ENCODE measurements around the gene HDAC4. TPM values are rescaled to one million over a fixed set of nuclear protein-coding genes. Genes with fewer than 3 reads are reported as not detected.

Gene HDAC4
- total and polyA plus RNA-seq, 9 donors = 7.0 to 74.0 (median 46.3) TPM

GRCh38 chr2:239263669-239264491, 136.9 kb downstream of the HDAC4 start:
- DNase-seq = peak in 1 of 5 donors; percentile 31
- H3K36me3 ChIP-seq = no peaks in the 10 kb centered on the region
- TF ChIP-seq EP300 (IDR thresholded peaks at IDR 0.05) (no peak), POLR2A (IDR thresholded peaks at IDR 0.05) (no peak), CTCF (IDR thresholded peaks at IDR 0.05) (no peak)
- peaks cover 48% of the 10 kb centered on the region for H3K4me1 ChIP-seq (ENCODE audit: insufficient read depth)
- no peaks in the 10 kb centered on the region for H3K9me3 ChIP-seq
- H3K27ac ChIP-seq = no peak overlapping the region
- intact Hi-C loops (cut with DNase I) = loop anchor here in 1 of 4 donors (10.0 kb wide), 1 partner anchor 131 kb away; no protein-coding TSS in a partner anchor
- H3K4me3 ChIP-seq = no peak overlapping the region
- H3K27me3 ChIP-seq = no peaks in the 10 kb centered on the region
- 74 to 86% (median 83%) methylated on average over 28 of the region's 28 CpGs for WGBS, 3 donors

- intact Hi-C loops (cut with DNase I) = loop anchor here in 1 of 4 donors (10.0 kb wide), 1 partner anchor 132 kb away; no protein-coding TSS in a partner anchor
- TF ChIP-seq EP300 (IDR thresholded peaks at IDR 0.05) (no peak), CTCF (IDR thresholded peaks at IDR 0.05) (no peak), POLR2A (IDR thresholded peaks at IDR 0.05) (no peak)
- H3K27ac ChIP-seq = no peak overlapping the region
- H3K4me3 ChIP-seq = no peak overlapping the region
- DNase-seq = peak in 1 of 5 donors; percentile 26
- H3K9me3 ChIP-seq = no peaks in the 10 kb centered on the region
- whole genome bisulfite sequencing, 3 donors = 79 to 93% (median 89%) methylated on average over 6 to 14 of the region's 14 CpGs
- no peaks in the 10 kb centered on the region for H3K27me3 ChIP-seq
- no peaks in the 10 kb centered on the region for H3K36me3 ChIP-seq
- H3K4me1 ChIP-seq (ENCODE audit: insufficient read depth) = peaks cover 45% of the 10 kb centered on the region
Observed at GRCh38 chr2:239263231-239263630, 137.6 kb downstream of the HDAC4 start.

- peak in 1 of 5 donors; percentile 21 for DNase-seq
- no peak for TF ChIP-seq POLR2A (IDR thresholded peaks at IDR 0.05)
- peaks cover 41% of the 10 kb centered on the region for H3K4me1 ChIP-seq (ENCODE audit: insufficient read depth)
- WGBS, 3 donors = 90 to 92% (median 92%) methylated on average over 23 of the region's 23 CpGs
- H3K9me3 ChIP-seq = no peaks in the 10 kb centered on the region
- intact Hi-C loops (cut with DNase I) = loop anchor here in 1 of 4 donors (10.0 kb wide), 1 partner anchor 132 kb away; no protein-coding TSS in a partner anchor
- H3K27ac ChIP-seq = no peak overlapping the region
- no peak overlapping the region for H3K4me3 ChIP-seq
- H3K36me3 ChIP-seq = no peaks in the 10 kb centered on the region
- no peaks in the 10 kb centered on the region for H3K27me3 ChIP-seq
Observed at GRCh38 chr2:239262484-239263230, 138.2 kb downstream of the HDAC4 start.

- TF ChIP-seq POLR2A (IDR thresholded peaks at IDR 0.05) = no peak
- no peak for TF ChIP-seq CTCF (IDR thresholded peaks at IDR 0.05)
- TF ChIP-seq EP300 (IDR thresholded peaks at IDR 0.05) = no peak
- peaks cover 34% of the 10 kb centered on the region for H3K4me1 ChIP-seq (ENCODE audit: insufficient read depth)
- H3K27me3 ChIP-seq = no peaks in the 10 kb centered on the region
- H3K9me3 ChIP-seq = peaks cover 0 to 3% of the 10 kb centered on the region in 2 donors
- peak in 1 of 5 donors; percentile 20 for DNase-seq
- H3K4me3 ChIP-seq = no peak overlapping the region
- H3K27ac ChIP-seq = no peak overlapping the region
- intact Hi-C loops (cut with DNase I) = loop anchor here in 1 of 4 donors (10.0 kb wide), 1 partner anchor 133 kb away; no protein-coding TSS in a partner anchor
- H3K36me3 ChIP-seq = no peaks in the 10 kb centered on the region
- WGBS, 3 donors = 80 to 83% (median 82%) methylated on average over 22 of the region's 22 CpGs
Observed at GRCh38 chr2:239261796-239262483, 138.9 kb downstream of the HDAC4 start.
